Skeletal muscle cell (primary cell): ENCODE measurements around the gene SLFN14.

Source experiments
- DNase-seq: peaks from one replicate; pipeline ENCODE4 v3.0.0-alpha.2; 2010; ENCODE audit warnings: low read depth
- H3K4me3 ChIP-seq: 2 replicates; pipeline ENCODE4 v1.5.1; 2011; ENCODE audit warnings: low read depth, mild to moderate bottlenecking, control low read depth, low read length, moderate library complexity

The SLFN14 gene

GRCh38 chr17:35560703-35561102 lies at the start of gene SLFN14:
Gene SLFN14 (minus strand): TSS chr17:35560819. CDS start chr17:35558062, 2,757 bp downstream.
- H3K4me3 ChIP-seq = no peak within 1 kb of the TSS
- DNase-seq = no peak

GRCh38 chr17:35609831-35610230 lies 49.2 kb upstream of the SLFN14 start:
- H3K4me3 ChIP-seq = no peak overlapping the region
- DNase-seq = no peak

GRCh38 chr17:35607239-35607847 lies 46.7 kb upstream of the SLFN14 start:
- DNase-seq = no peak
- no peak overlapping the region for H3K4me3 ChIP-seq

GRCh38 chr17:35605678-35606077 lies 45.1 kb upstream of the SLFN14 start:
- no peak for DNase-seq
- no peak overlapping the region for H3K4me3 ChIP-seq

- H3K4me3 ChIP-seq = no peak overlapping the region
- no peak for DNase-seq
These were observed 43.1 kb upstream of the SLFN14 start for GRCh38 chr17:35603674-35604073.

GRCh38 chr17:35597604-35598003 lies 37.0 kb upstream of the SLFN14 start:
- H3K4me3 ChIP-seq = no peak overlapping the region
- DNase-seq = no peak

- no peak for DNase-seq
- no peak overlapping the region for H3K4me3 ChIP-seq
These were observed 36.1 kb upstream of the SLFN14 start for GRCh38 chr17:35596530-35597233.

- no peak for DNase-seq
- H3K4me3 ChIP-seq = no peak overlapping the region
These were observed 35.5 kb upstream of the SLFN14 start for GRCh38 chr17:35596072-35596471.

- peak; percentile 44 for DNase-seq
- peak overlapping the region; percentile 64 for H3K4me3 ChIP-seq
These were observed 27.7 kb upstream of the SLFN14 start for GRCh38 chr17:35588196-35588920.

- DNase-seq = peak; percentile 87
- peak within 1 kb of the TSS; percentile 64 for H3K4me3 ChIP-seq
These were observed 26.7 kb upstream of the SLFN14 start, which contains the start of gene AP2B1 for GRCh38 chr17:35587074-35587961. Gene AP2B1 (plus strand): TSS chr17:35587322. CDS start chr17:35594031, 6,709 bp downstream.

- H3K4me3 ChIP-seq = peak overlapping the region; percentile 64
- DNase-seq = no peak
These were observed 26.0 kb upstream of the SLFN14 start for GRCh38 chr17:35586569-35587073.

- no peak for DNase-seq
- no peak overlapping the region for H3K4me3 ChIP-seq
These were observed 23.4 kb upstream of the SLFN14 start for GRCh38 chr17:35584061-35584460.

GRCh38 chr17:35578929-35579432 lies 18.4 kb upstream of the SLFN14 start:
- H3K4me3 ChIP-seq = peak overlapping the region; percentile 78
- DNase-seq = no peak

GRCh38 chr17:35578197-35578928 lies 17.7 kb upstream of the SLFN14 start, which contains the start of gene PEX12:
Gene PEX12 (minus strand): TSS chr17:35578571. CDS start chr17:35578021, 550 bp downstream.
- peak within 1 kb of the TSS; percentile 78 for H3K4me3 ChIP-seq
- peak; percentile 71 for DNase-seq

GRCh38 chr17:35577830-35578196 lies 17.2 kb upstream of the SLFN14 start:
- no peak for DNase-seq
- H3K4me3 ChIP-seq = peak overlapping the region; percentile 78

GRCh38 chr17:35575759-35576158 lies 15.1 kb upstream of the SLFN14 start:
- DNase-seq = no peak
- H3K4me3 ChIP-seq = no peak overlapping the region

GRCh38 chr17:35569405-35569804 lies 8.8 kb upstream of the SLFN14 start:
- no peak for DNase-seq
- H3K4me3 ChIP-seq = no peak overlapping the region

- no peak for DNase-seq
- peak overlapping the region; percentile 83 for H3K4me3 ChIP-seq
These were observed 7.9 kb upstream of the SLFN14 start for GRCh38 chr17:35568561-35568960.
